ENCODE data around the gene ROPN1B.

GRCh38 chr3:126016616-126017015 is 47.6 kb downstream of the ROPN1B start:
- no peak for TF ChIP-seq GATA3 (IDR thresholded peaks at IDR 0.05; ENCODE audit: low read depth, low read length)
- TF ChIP-seq GATA2 (IDR thresholded peaks at IDR 0.05; ENCODE audit: low read depth, low read length) = no peak

Measured in SH-SY5Y (cell line).